H1 (cell line): Measurements from ENCODE around the gene RPS6KC1. TPM values are rescaled to one million over a fixed set of nuclear protein-coding genes. Genes with fewer than 3 reads are reported as not detected.

Experiments used
- CTCF ChIA-PET: fragments of 300-600 bp; sonication (Branson Sonifier 250); formaldehyde crosslinking; loops from one replicate; lab custom pipeline; 2021; ENCODE audit not compliant: partially characterized antibody; lab: Charles Lee
- POLR2A ChIA-PET: fragments of 300-600 bp; sonication (Branson Sonifier 250); formaldehyde crosslinking; loops from one replicate; lab custom pipeline; 2021; ENCODE audit warnings: inconsistent platforms; ENCODE audit not compliant: partially characterized antibody; lab: Charles Lee
- DNase-seq, 2 experiments: peaks; one replicate each; pipeline versions ENCODE4 v3.0.0 to v3.0.0-alpha.2; 2010 to 2022; ENCODE audit warnings: low spot score in 2 of 2, low read depth in 1 of 2, mixed read lengths in 1 of 2
- FAIRE-seq: peaks from 2 replicates; lab custom pipeline; 2011; peaks lifted over from hg19 to GRCh38; lab: Jason Lieb, UNC
- H2AFZ ChIP-seq: 2 replicates; pipeline ENCODE4 v1.8.1; 2012; ENCODE audit warnings: low read length, inconsistent platforms
- H2AK5ac ChIP-seq: 2 replicates; pipeline ENCODE4 v1.6.1; 2013; ENCODE audit warnings: low read depth, low read length
- H2BK120ac ChIP-seq: replicated peaks from 2 replicates; pipeline ENCODE3; 2013; ENCODE audit warnings: low read depth, low read length, inconsistent platforms
- H2BK12ac ChIP-seq: 2 replicates; pipeline ENCODE4 v1.6.1; 2013; ENCODE audit warnings: low read depth, low read length
- H2BK15ac ChIP-seq: 2 replicates; pipeline ENCODE4 v1.6.1; 2013; ENCODE audit warnings: low read length
- H2BK20ac ChIP-seq: 2 replicates; pipeline ENCODE4 v1.6.1; 2013; ENCODE audit warnings: low read length
- H2BK5ac ChIP-seq: 2 replicates; pipeline ENCODE4 v1.6.1; 2013; ENCODE audit warnings: low read depth, low read length
- H3K14ac ChIP-seq: 2 replicates; pipeline ENCODE4 v1.6.1; 2013; ENCODE audit warnings: inconsistent platforms; ENCODE audit not compliant: insufficient read length
- H3K18ac ChIP-seq: 2 replicates; pipeline ENCODE4 v1.6.1; 2013; ENCODE audit warnings: low read length; ENCODE audit errors: extremely low read depth
- H3K23ac ChIP-seq: 2 replicates; pipeline ENCODE4 v1.6.1; 2013; ENCODE audit warnings: inconsistent platforms; ENCODE audit not compliant: insufficient read length
- H3K23me2 ChIP-seq: 2 replicates; pipeline ENCODE4 v1.6.1; 2013; ENCODE audit warnings: low read depth, low read length
- H3K27ac ChIP-seq: 2 replicates; pipeline ENCODE4 v1.6.1; 2011; ENCODE audit warnings: low read depth, low read length, inconsistent platforms
- H3K27me3 ChIP-seq, 4 experiments: replicated peaks in 1 of 4; 1 replicate in 1 of 4; 2 replicates in 3 of 4; pipeline versions ENCODE4 v1.6.1 to v1.8.1; 2011 to 2013; ENCODE audit warnings: low read length in 3 of 4, mild to moderate bottlenecking in 3 of 4, inconsistent platforms in 2 of 4, mixed read lengths in 2 of 4, moderate library complexity in 1 of 4; ENCODE audit not compliant: control insufficient read depth in 3 of 4, insufficient read depth in 3 of 4; ENCODE audit errors: extremely low read depth in 1 of 4
- H3K36me3 ChIP-seq, 4 experiments: 2 replicates each; pipeline versions ENCODE4 v1.6.1 to v1.8.1; 2011 to 2013; ENCODE audit warnings: mild to moderate bottlenecking in 4 of 4, low read length in 3 of 4, moderate library complexity in 2 of 4, control low read depth in 1 of 4, inconsistent platforms in 1 of 4; ENCODE audit not compliant: insufficient read depth in 4 of 4, control insufficient read depth in 2 of 4
- H3K4ac ChIP-seq: replicated peaks from 2 replicates; pipeline ENCODE3; 2013; ENCODE audit warnings: low read length, low read depth, mixed read lengths, inconsistent platforms; ENCODE audit not compliant: insufficient read length
- H3K4me1 ChIP-seq, 4 experiments: replicated peaks in 1 of 4; 1 replicate in 1 of 4; 2 replicates in 3 of 4; pipeline versions ENCODE4 v1.6.1 to v1.8.1; 2011 to 2013; ENCODE audit warnings: low read length in 3 of 4, inconsistent platforms in 2 of 4, mixed read lengths in 1 of 4; ENCODE audit not compliant: insufficient read depth in 4 of 4, control insufficient read depth in 3 of 4
- H3K4me2 ChIP-seq, 2 experiments: 2 replicates each; pipeline versions ENCODE4 v1.6.1 to v1.8.1; 2011 to 2013; ENCODE audit warnings: low read depth in 2 of 2, low read length in 2 of 2, control low read depth in 1 of 2, inconsistent platforms in 1 of 2, mild to moderate bottlenecking in 1 of 2; ENCODE audit not compliant: insufficient read depth in 1 of 2
- H3K4me3 ChIP-seq, 4 experiments: fragments of 200-600, 300-600 bp in 1 of 4; sonication (generic), shearing (Covaris generic), sonication (Bioruptor Twin) in 1 of 4; 2 replicates each; pipeline versions ENCODE4 v1.5.1 to v1.8.1; 2011 to 2016; ENCODE audit warnings: low read length in 4 of 4, low read depth in 3 of 4, control low read depth in 2 of 4, inconsistent platforms in 2 of 4, mild to moderate bottlenecking in 2 of 4, mixed read lengths in 1 of 4, moderate library complexity in 1 of 4; ENCODE audit not compliant: insufficient read depth in 2 of 4; ENCODE audit errors: extremely low read depth in 1 of 4
- H3K56ac ChIP-seq: replicated peaks from 2 replicates; pipeline ENCODE3; 2013; ENCODE audit warnings: low read depth, mild to moderate bottlenecking, mixed read lengths, low read length, inconsistent platforms; ENCODE audit not compliant: insufficient read length
- H3K79me1 ChIP-seq: 2 replicates; pipeline ENCODE4 v1.6.1; 2013; ENCODE audit warnings: low read depth, low read length, control low read depth
- H3K79me2 ChIP-seq, 2 experiments: 2 replicates each; pipeline versions ENCODE4 v1.6.1 to v1.8.1; 2012 to 2013; ENCODE audit warnings: low read length in 2 of 2, mild to moderate bottlenecking in 2 of 2, inconsistent platforms in 1 of 2; ENCODE audit not compliant: insufficient read depth in 2 of 2, control insufficient read depth in 1 of 2
- H3K9ac ChIP-seq, 4 experiments: replicated peaks in 1 of 4; 1 replicate in 1 of 4; 2 replicates in 3 of 4; pipeline versions ENCODE4 v1.6.1 to v1.8.1; 2011 to 2013; ENCODE audit warnings: low read depth in 3 of 4, low read length in 3 of 4, control low read depth in 2 of 4, mild to moderate bottlenecking in 2 of 4, moderate library complexity in 2 of 4, inconsistent platforms in 1 of 4; ENCODE audit errors: extremely low read depth in 1 of 4
- H3K9me3 ChIP-seq, 2 experiments: 2 replicates each; pipeline versions ENCODE4 v1.6.1 to v1.8.1; 2012 to 2013; ENCODE audit warnings: mild to moderate bottlenecking in 2 of 2, moderate library complexity in 2 of 2, control low read depth in 1 of 2, inconsistent platforms in 1 of 2, low read depth in 1 of 2, low read length in 1 of 2, mixed read lengths in 1 of 2; ENCODE audit not compliant: insufficient read depth in 2 of 2
- H4K20me1 ChIP-seq, 2 experiments: replicated peaks in 1 of 2; 2 replicates each; pipeline versions ENCODE3 to v1.8.1; 2011 to 2013; ENCODE audit warnings: inconsistent platforms in 2 of 2, low read length in 2 of 2, mild to moderate bottlenecking in 1 of 2; ENCODE audit not compliant: insufficient read depth in 2 of 2, control insufficient read depth in 1 of 2
- H4K5ac ChIP-seq: 2 replicates; pipeline ENCODE4 v1.6.1; 2013; ENCODE audit warnings: low read length, low read depth, mixed read lengths, inconsistent platforms; ENCODE audit not compliant: insufficient read length
- H4K8ac ChIP-seq: 2 replicates; pipeline ENCODE4 v1.8.0; 2013; ENCODE audit warnings: mild to moderate bottlenecking, moderate library complexity, low read length, inconsistent platforms; ENCODE audit not compliant: insufficient read depth; ENCODE audit errors: extremely low read depth
- H4K91ac ChIP-seq: replicated peaks from 2 replicates; pipeline ENCODE3; 2013; ENCODE audit warnings: low read length, mixed read lengths, inconsistent platforms; ENCODE audit not compliant: insufficient read length
- GTF2F1 ChIP-seq: IDR thresholded peaks from 2 replicates; pipeline ENCODE4 v1.6.1; 2012; ENCODE audit warnings: low read depth, low read length, improper control_type of control experiment, borderline replicate concordance
- POLR2A ChIP-seq, 2 experiments: IDR thresholded peaks; 1 replicate in 1 of 2; 2 replicates in 1 of 2; pipeline ENCODE4 v1.6.1; 2011; ENCODE audit warnings: low read depth in 2 of 2, low read length in 2 of 2, mild to moderate bottlenecking in 2 of 2; ENCODE audit errors: control extremely low read depth in 1 of 2
- WGBS, 2 experiments: shearing (Covaris generic) in 1 of 2; methylation state at CpG; one replicate each; pipeline versions ENCODE4 v1.1.6 to v1.1.7; 2013 to 2015; ENCODE audit warnings: low lambda C conversion rate in 2 of 2, mixed read lengths in 2 of 2, inconsistent platforms in 1 of 2, low coverage in 1 of 2, missing lambda C conversion rate in 1 of 2; ENCODE audit not compliant: insufficient replicate concordance in 2 of 2, insufficient coverage in 1 of 2, insufficient read length in 1 of 2; ENCODE audit errors: extremely low coverage in 1 of 2, missing lambda C conversion rate in 1 of 2; 5-methylcytosine and 5-hydroxymethylcytosine counted together
- polyA plus RNA-seq, 7 experiments: library from polyadenylated mRNA; depleted of rRNA in 3 of 7; stranded (reverse) in 5 of 7; unstranded in 2 of 7; fragments of >200 nt in 5 of 7; fragments of 200-250 nt in 2 of 7; gene quantifications; 1 replicate in 5 of 7; 2 replicates in 1 of 7; 4 replicates in 1 of 7; pipeline versions ENCODE4 v1.2.1 to v1.2.3, GENCODE V29; 2011 to 2013; ENCODE audit warnings: missing spikeins in 2 of 7, mixed read lengths in 2 of 7
- total RNA-seq: library from RNA; stranded (reverse); fragmentation: NEBNext Ultra II Directional; extraction: Animal tissue kit (Norgen Biotek cat#: 25700); gene quantifications from 2 replicates; pipeline ENCODE4 v1.2.1, GENCODE V29; 2021

RPS6KC1 gene
- total and polyA plus RNA-seq, 2 of the 8 experiments (the other 6 are each of a cell fraction or from before 2014, with no cell fraction given): 4.9 to 17.6 TPM

- Histone ChIP-seq H3K23ac (no peak overlapping the region), H2BK15ac (no peak overlapping the region), H2AFZ (no peak overlapping the region), H4K91ac (no peak overlapping the region), H3K9ac (no peak overlapping the region), H3K9me3 (no peaks in the 10 kb centered on the region; a peak in 1 of 4 replicates), H3K27me3 (no peaks in the 10 kb centered on the region), H3K4me2 (no peak overlapping the region), H3K79me1 (no peaks in the 10 kb centered on the region), H2BK5ac (no peak overlapping the region), H3K23me2 (no peaks in the 10 kb centered on the region; the same call in 1 of the 2 replicates), H3K36me3 (no peaks in the 10 kb centered on the region), H4K20me1 (peaks cover 0 to 2% of the 10 kb centered on the region in 2 experiments), H3K79me2 (no peaks in the 10 kb centered on the region), H3K18ac (no peak overlapping the region), H2BK12ac (no peak overlapping the region), H2BK120ac (no peak overlapping the region), H2BK20ac (no peak overlapping the region), H3K27ac (no peak overlapping the region), H4K5ac (no peak overlapping the region), H3K14ac (no peak overlapping the region), H3K4ac (no peak overlapping the region), H3K56ac (no peak overlapping the region), H3K4me1 (no peaks in the 10 kb centered on the region), H4K8ac (no peak overlapping the region), H2AK5ac (no peak overlapping the region), H3K4me3 (no peak overlapping the region)
- FAIRE-seq (no peak), DNase-seq (no peak)
- 90% methylated on average over 5 of the region's 5 CpGs; no CpG with 5 or more reads in 1 of the 2 experiments for WGBS, 2 experiments
- CTCF ChIA-PET: interaction anchor here (0.6 to 2.4 kb wide), 5 partner anchors 8 to 1302 kb away, joined by 3 to 5 read pairs (median 3); no protein-coding TSS in a partner anchor
- POLR2A ChIA-PET: no interaction called here
- no peak for TF ChIP-seq GTF2F1
- no peak for TF ChIP-seq POLR2A (IDR thresholded peaks at IDR 0.05; ENCODE audit: control extremely low read depth in 1 of 2, low read depth in 2 of 2, low read length in 2 of 2)
Observed at GRCh38 chr1:213124590-213124989, 73.5 kb downstream of the RPS6KC1 start.
